ENCODE results near the gene GLI3. TPM values are rescaled to one million over a fixed set of nuclear protein-coding genes. Genes with fewer than 3 reads are reported as not detected.

GLI3 gene
- total RNA-seq, result 10 to 100 TPM; 23.1 to 41.3 (median 24.6) TPM

- H3K36me3 ChIP-seq, result no peaks in the 10 kb centered on the region
- H3K4me1 ChIP-seq, result peaks cover 69% of the 10 kb centered on the region
- H3K4me3 ChIP-seq, result peak within 1 kb of the TSS; percentile 79
- TF ChIP-seq POLR2A (IDR thresholded peaks at IDR 0.05), result peak in 1 of 2 donors; percentile 70
- no peak for TF ChIP-seq EP300 (IDR thresholded peaks at IDR 0.05)
- TF ChIP-seq CTCF (IDR thresholded peaks at IDR 0.05), result peak in 1 of 2 donors; percentile 18
- no peak for TF ChIP-seq POLR2AphosphoS5 (IDR thresholded peaks at IDR 0.05)
- no peaks in the 10 kb centered on the region for H3K27me3 ChIP-seq
- 2% methylated on average over 48 of the region's 92 CpGs for WGBS
- H3K9me3 ChIP-seq, result no peaks in the 10 kb centered on the region
- H3K27ac ChIP-seq, result peak within 1 kb of the TSS; percentile 97
- DNase-seq (ENCODE audit: low spot score in 2 of 2), result peak; percentile 92 to 95
Measured at GRCh38 chr7:42236976-42237810, at the start of gene GLI3. Gene GLI3, minus strand, starts transcription at chr7:42237209. Its CDS starts 13,956 bp downstream, at chr7:42223253.

GRCh38 chr7:42285383-42285824, 48.4 kb upstream of the GLI3 start:
- H3K36me3 ChIP-seq, result no peaks in the 10 kb centered on the region
- H3K9me3 ChIP-seq, result no peaks in the 10 kb centered on the region
- peaks cover 3% of the 10 kb centered on the region for H3K4me1 ChIP-seq
- DNase-seq (ENCODE audit: low spot score in 2 of 2), result no peak
- H3K27ac ChIP-seq, result no peak overlapping the region
- no peak overlapping the region for H3K4me3 ChIP-seq
- H3K27me3 ChIP-seq, result no peaks in the 10 kb centered on the region
- TF ChIP-seq POLR2A (IDR thresholded peaks at IDR 0.05) (no peak), CTCF (IDR thresholded peaks at IDR 0.05) (no peak), POLR2AphosphoS5 (IDR thresholded peaks at IDR 0.05) (no peak), EP300 (IDR thresholded peaks at IDR 0.05) (no peak)

- Histone ChIP-seq H3K4me3 (no peak overlapping the region), H3K9me3 (no peaks in the 10 kb centered on the region), H3K36me3 (no peaks in the 10 kb centered on the region), H3K27me3 (no peaks in the 10 kb centered on the region), H3K4me1 (peaks cover 3% of the 10 kb centered on the region), H3K27ac (no peak overlapping the region)
- DNase-seq (ENCODE audit: low spot score in 2 of 2), result no peak
- TF ChIP-seq POLR2A (IDR thresholded peaks at IDR 0.05), result no peak
- no peak for TF ChIP-seq EP300 (IDR thresholded peaks at IDR 0.05)
- no peak for TF ChIP-seq POLR2AphosphoS5 (IDR thresholded peaks at IDR 0.05)
- no peak for TF ChIP-seq CTCF (IDR thresholded peaks at IDR 0.05)
- 27% methylated on average over 2 of the region's 2 CpGs for WGBS
Measured at GRCh38 chr7:42283553-42283952, 46.5 kb upstream of the GLI3 start.

GRCh38 chr7:42278344-42278743, 41.3 kb upstream of the GLI3 start:
- no peaks in the 10 kb centered on the region for H3K36me3 ChIP-seq
- 84% methylated on average over 4 of the region's 4 CpGs for WGBS
- H3K27ac ChIP-seq, result no peak overlapping the region

More at GRCh38 chr7:42278344-42278743, 41.3 kb upstream of the GLI3 start:
- DNase-seq (ENCODE audit: low spot score in 2 of 2), result no peak
- no peaks in the 10 kb centered on the region for H3K9me3 ChIP-seq
- H3K27me3 ChIP-seq, result no peaks in the 10 kb centered on the region
- TF ChIP-seq CTCF (IDR thresholded peaks at IDR 0.05), result no peak
- TF ChIP-seq POLR2A (IDR thresholded peaks at IDR 0.05), result no peak
- no peak for TF ChIP-seq POLR2AphosphoS5 (IDR thresholded peaks at IDR 0.05)
- no peak for TF ChIP-seq EP300 (IDR thresholded peaks at IDR 0.05)
- H3K4me3 ChIP-seq, result no peak overlapping the region
- H3K4me1 ChIP-seq, result peaks cover 1% of the 10 kb centered on the region

All from suprapubic skin (tissue), 4 donors.